ENCODE measurements around the gene DHCR7. TPM values are rescaled to one million over a fixed set of nuclear protein-coding genes. Genes with fewer than 3 reads are reported as not detected.

DHCR7 gene
- total RNA-seq, 2 experiments from 2014 or later, result 66.4 to 68.9 TPM

DNA sequence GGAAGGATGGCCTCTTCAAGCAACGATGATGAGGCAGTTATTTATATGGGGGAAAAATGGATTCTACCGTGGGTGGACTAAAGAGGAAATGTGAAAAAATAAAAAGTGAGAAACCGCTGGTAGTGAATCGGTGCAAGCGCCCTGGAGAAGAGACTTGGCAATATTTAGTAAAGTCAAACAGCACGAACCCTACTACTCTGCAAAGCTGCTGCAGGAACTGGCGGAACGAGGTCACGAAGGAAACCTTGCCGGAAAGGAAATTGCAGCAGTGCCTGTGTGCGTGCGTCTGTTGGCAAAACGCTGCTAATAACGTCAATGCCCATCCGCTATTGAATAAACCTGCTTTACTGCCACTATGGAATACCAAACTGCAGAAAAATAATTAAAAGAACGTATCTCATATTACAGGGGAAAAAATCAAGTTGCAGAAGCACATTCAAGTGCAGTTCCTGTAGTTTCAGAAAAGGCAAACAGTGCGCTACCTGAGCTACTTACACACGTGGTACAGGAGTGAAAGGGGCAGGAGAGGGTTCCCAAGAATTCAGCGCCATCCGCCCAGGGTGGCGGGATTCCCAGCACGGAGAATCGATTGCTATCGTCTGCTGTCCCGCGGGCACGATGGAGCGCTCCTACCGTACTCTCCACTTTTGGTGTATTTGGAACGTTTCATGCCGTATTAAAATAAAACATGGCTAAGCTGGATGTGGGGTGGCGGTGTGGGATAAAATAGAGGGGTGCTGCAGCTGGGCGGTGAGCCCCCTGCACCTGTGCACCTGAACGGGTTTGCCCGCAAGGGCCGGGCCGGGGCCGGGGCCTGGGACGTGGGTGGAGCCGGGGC is 4.2 kb upstream of the DHCR7 start:
- Mint-ChIP-seq H3K27ac (peak overlapping the region; percentile 92), H3K27me3 (no peaks in the 10 kb centered on the region), H3K36me3 (ENCODE audit: low read depth) (peaks cover 62% of the 10 kb centered on the region), H3K9me3 (no peaks in the 10 kb centered on the region), H3K4me3 (peak overlapping the region; percentile 91), H3K4me1 (ENCODE audit: low read depth) (peaks cover 46% of the 10 kb centered on the region)
- ATAC-seq, result peak; percentile 25
- intact Hi-C loops (cut with micrococcal nuclease), result no loop called here
- TF ChIP-seq, protein P1, sequence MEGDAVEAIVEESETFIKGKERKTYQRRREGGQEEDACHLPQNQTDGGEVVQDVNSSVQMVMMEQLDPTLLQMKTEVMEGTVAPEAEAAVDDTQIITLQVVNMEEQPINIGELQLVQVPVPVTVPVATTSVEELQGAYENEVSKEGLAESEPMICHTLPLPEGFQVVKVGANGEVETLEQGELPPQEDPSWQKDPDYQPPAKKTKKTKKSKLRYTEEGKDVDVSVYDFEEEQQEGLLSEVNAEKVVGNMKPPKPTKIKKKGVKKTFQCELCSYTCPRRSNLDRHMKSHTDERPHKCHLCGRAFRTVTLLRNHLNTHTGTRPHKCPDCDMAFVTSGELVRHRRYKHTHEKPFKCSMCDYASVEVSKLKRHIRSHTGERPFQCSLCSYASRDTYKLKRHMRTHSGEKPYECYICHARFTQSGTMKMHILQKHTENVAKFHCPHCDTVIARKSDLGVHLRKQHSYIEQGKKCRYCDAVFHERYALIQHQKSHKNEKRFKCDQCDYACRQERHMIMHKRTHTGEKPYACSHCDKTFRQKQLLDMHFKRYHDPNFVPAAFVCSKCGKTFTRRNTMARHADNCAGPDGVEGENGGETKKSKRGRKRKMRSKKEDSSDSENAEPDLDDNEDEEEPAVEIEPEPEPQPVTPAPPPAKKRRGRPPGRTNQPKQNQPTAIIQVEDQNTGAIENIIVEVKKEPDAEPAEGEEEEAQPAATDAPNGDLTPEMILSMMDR (IDR thresholded peaks at IDR 0.05), result no peak
- DNase-seq, result peak; percentile 75
- ChIA-PET POLR2A (interaction anchor here (1.0 to 2.0 kb wide), 3 partner anchors 10 to 18 kb away, joined by 3 to 4 read pairs (median 4); no protein-coding TSS in a partner anchor), CTCF (interaction anchor here (1.0 kb wide), 1 partner anchor 33 kb away, joined by 3 read pairs; no protein-coding TSS in a partner anchor)

DNA sequence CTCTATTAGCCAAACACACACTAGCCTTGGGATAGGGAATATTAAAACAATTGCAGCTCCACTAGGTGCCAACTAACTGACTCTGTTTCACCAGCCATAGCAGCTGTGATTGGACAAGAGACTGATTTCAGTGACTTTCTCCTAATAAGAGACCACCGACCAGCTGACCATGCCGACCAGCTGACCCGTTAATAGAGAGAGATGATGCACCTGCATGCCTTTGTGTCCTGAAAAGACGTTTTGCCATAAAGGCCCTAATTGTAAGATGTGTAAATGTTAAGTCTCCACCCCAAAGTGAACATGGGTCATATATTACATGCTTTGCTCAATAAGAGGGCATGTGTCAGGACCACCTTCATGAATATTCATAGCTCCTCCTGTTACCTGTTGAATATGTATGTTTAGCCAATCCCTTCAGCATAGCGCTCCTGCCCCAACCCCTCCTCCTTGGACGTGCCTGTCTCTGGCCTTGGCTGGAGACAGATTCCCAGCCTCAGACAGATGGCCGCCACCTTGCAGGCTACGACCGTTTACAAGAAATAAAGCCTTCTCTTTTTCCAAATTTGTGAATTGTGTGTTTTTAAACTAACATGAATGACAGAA is 3.5 kb upstream of the DHCR7 start:
- POLR2A ChIA-PET, result interaction anchor here (1.6 kb wide), 1 partner anchor 17 kb away, joined by 3 read pairs; no protein-coding TSS in a partner anchor
- ATAC-seq (no peak), DNase-seq (peak; percentile 28)

DNA sequence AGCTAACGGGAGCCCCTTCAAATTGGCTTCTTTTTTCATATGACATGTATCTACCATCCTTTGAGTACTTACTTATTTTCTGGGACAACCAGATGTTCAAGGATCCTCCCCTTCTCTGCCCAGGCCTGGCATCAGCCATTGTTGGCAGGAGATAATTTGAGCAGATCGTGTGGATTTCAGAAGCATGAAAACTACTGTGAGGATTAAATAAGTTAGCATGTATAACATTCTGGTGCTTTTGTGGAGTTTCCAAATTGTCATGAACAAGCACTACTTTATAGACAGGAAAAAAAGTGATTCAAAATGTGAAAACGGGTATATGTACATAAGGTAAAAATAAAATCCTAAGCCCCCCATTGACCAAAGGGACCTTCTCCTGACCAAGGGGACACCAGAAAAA is 2.7 kb upstream of the DHCR7 start:
- Mint-ChIP-seq H3K27ac (peak overlapping the region; percentile 92), H3K36me3 (ENCODE audit: low read depth) (peaks cover 64% of the 10 kb centered on the region), H3K9me3 (peaks cover 1% of the 10 kb centered on the region), H3K27me3 (no peaks in the 10 kb centered on the region), H3K4me3 (peak overlapping the region; percentile 39), H3K4me1 (ENCODE audit: low read depth) (peaks cover 49% of the 10 kb centered on the region)
- no peak for DNase-seq
- CTCF ChIA-PET, result no interaction called here
- TF ChIP-seq, protein P1 (IDR thresholded peaks at IDR 0.05), result no peak
- POLR2A ChIA-PET, result no interaction called here
- intact Hi-C loops (cut with micrococcal nuclease), result no loop called here
- no peak for ATAC-seq

More for the DNA sequence above, 3.5 kb upstream of the DHCR7 start:
- Mint-ChIP-seq H3K4me1 (ENCODE audit: low read depth) (peaks cover 51% of the 10 kb centered on the region), H3K36me3 (ENCODE audit: low read depth) (peaks cover 64% of the 10 kb centered on the region), H3K9me3 (no peaks in the 10 kb centered on the region), H3K27ac (peak overlapping the region; percentile 92), H3K27me3 (no peaks in the 10 kb centered on the region), H3K4me3 (peak overlapping the region; percentile 91)
- CTCF ChIA-PET, result no interaction called here
- intact Hi-C loops (cut with micrococcal nuclease), result no loop called here
- TF ChIP-seq, protein P1 (IDR thresholded peaks at IDR 0.05), result no peak

DNA sequence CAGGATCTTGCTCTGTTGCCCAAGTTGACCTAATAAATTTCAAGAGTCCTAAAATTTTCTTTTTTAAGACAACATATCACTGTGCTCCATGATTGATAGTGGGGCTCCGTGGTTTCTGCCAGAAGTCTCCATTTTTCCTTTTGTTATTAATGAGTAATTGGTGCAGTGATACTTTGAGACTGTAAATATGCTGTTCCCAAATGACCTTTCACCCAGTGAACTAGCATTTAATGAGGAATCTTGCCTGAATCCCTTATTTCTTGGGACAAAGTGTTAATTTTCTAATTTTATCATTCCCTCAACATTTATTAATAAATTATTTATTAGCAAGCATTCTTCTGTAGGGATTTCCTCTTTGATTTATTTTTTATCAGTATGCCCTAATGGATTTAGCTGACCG is 2.3 kb upstream of the DHCR7 start:
- DNase-seq (no peak), ATAC-seq (no peak)
- Mint-ChIP-seq H3K4me3 (peak overlapping the region; percentile 98), H3K27me3 (no peaks in the 10 kb centered on the region), H3K4me1 (ENCODE audit: low read depth) (peaks cover 49% of the 10 kb centered on the region), H3K27ac (peak overlapping the region; percentile 92), H3K36me3 (ENCODE audit: low read depth) (peaks cover 64% of the 10 kb centered on the region), H3K9me3 (peaks cover 3% of the 10 kb centered on the region)
- TF ChIP-seq, protein P1 (IDR thresholded peaks at IDR 0.05), result no peak
- intact Hi-C loops (cut with micrococcal nuclease), result no loop called here
- ChIA-PET CTCF (no interaction called here), POLR2A (no interaction called here)

DNA sequence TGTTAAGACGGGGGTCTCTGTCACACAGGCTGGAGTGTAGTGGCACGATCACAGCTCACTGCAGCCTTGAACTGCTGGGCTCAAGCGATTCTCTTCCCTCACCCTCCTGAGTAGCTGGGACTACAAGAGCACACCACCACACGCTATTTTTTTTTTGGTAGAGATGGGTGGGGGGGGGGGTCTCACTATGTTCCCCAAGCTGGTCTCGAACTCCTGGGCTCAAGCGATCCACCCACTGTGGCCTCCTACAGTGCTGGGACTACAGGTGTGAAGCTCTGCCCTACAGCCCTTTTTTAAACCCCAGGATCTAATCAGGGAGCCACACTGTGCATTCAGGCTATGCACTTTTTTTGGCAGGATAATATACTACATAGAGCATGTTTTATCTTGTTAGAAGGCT is 1.4 kb upstream of the DHCR7 start:
- ChIA-PET POLR2A (no interaction called here), CTCF (no interaction called here)
- Mint-ChIP-seq H3K4me3 (peak overlapping the region; percentile 98), H3K27me3 (no peaks in the 10 kb centered on the region), H3K36me3 (ENCODE audit: low read depth) (peaks cover 65% of the 10 kb centered on the region), H3K9me3 (peaks cover 3% of the 10 kb centered on the region), H3K27ac (peak overlapping the region; percentile 88), H3K4me1 (ENCODE audit: low read depth) (peaks cover 46% of the 10 kb centered on the region)
- intact Hi-C loops (cut with micrococcal nuclease), result no loop called here
- TF ChIP-seq, protein P1 (IDR thresholded peaks at IDR 0.05), result no peak
- DNase-seq (no peak), ATAC-seq (no peak)
